A673 (cell line): ENCODE measurements around the gene TBC1D16. TPM values are rescaled to one million over a fixed set of nuclear protein-coding genes. Genes with fewer than 3 reads are reported as not detected.

ENCODE experiments used
- BruUV-seq: library from RNA; stranded (reverse); fragments of 400-500 nt; replicated peaks from 2 replicates; lab custom pipeline; 2021; lab: Mats Ljungman, UMichigan
- CTCF ChIA-PET: fragments of 300-600 bp; sonication (Branson Sonifier 250); formaldehyde crosslinking; loops from one replicate; lab custom pipeline; 2022; ENCODE audit warnings: antibody characterized with exemption; lab: Charles Lee
- POLR2A ChIA-PET: fragments of 300-600 bp; sonication (Branson Sonifier 250); formaldehyde crosslinking; loops from one replicate; lab custom pipeline; 2022; ENCODE audit warnings: antibody characterized with exemption; ENCODE audit not compliant: low non-redundant PET; lab: Charles Lee
- DNase-seq: peaks from one replicate; pipeline ENCODE4 v3.0.0-alpha.2; 2015; ENCODE audit warnings: low spot score
- H3K27ac ChIP-seq: fragments of 200-600 bp; sonication (generic); 2 replicates; pipeline ENCODE4 v1.5.1; 2016; ENCODE audit warnings: mixed run types, low read depth, mild to moderate bottlenecking, mixed read lengths, antibody characterized with exemption, low read length; ENCODE audit not compliant: poor library complexity, severe bottlenecking
- H3K27me3 ChIP-seq: fragments of 200-600 bp; sonication (generic); replicated peaks from 2 replicates; pipeline ENCODE4 v1.6.1; 2017; ENCODE audit warnings: mixed run types, low read depth, mild to moderate bottlenecking, mixed read lengths, antibody characterized with exemption, low read length; ENCODE audit not compliant: insufficient read depth, poor library complexity
- H3K36me3 ChIP-seq: fragments of 200-600 bp; sonication (generic); 2 replicates; pipeline ENCODE4 v1.6.1; 2016; ENCODE audit warnings: mixed run types, mild to moderate bottlenecking, mixed read lengths, antibody characterized with exemption, low read length; ENCODE audit not compliant: insufficient read depth, poor library complexity, severe bottlenecking
- H3K4me1 ChIP-seq: fragments of 200-600 bp; sonication (generic); 2 replicates; pipeline ENCODE4 v1.6.1; 2017; ENCODE audit warnings: mixed run types, mild to moderate bottlenecking, mixed read lengths, antibody characterized with exemption, low read length; ENCODE audit not compliant: insufficient read depth, poor library complexity, severe bottlenecking
- H3K4me3 ChIP-seq: fragments of 200-600 bp; sonication (generic); 2 replicates; pipeline ENCODE4 v1.5.1; 2016; ENCODE audit warnings: low read depth, mixed run types, mild to moderate bottlenecking, mixed read lengths, low read length; ENCODE audit not compliant: poor library complexity, severe bottlenecking
- H3K9me3 ChIP-seq: fragments of 200-600 bp; sonication (generic); 2 replicates; pipeline ENCODE4 v1.6.1; 2016; ENCODE audit warnings: mixed run types, low read depth, mild to moderate bottlenecking, mixed read lengths, antibody characterized with exemption, low read length; ENCODE audit not compliant: poor library complexity, severe bottlenecking
- EZH2 ChIP-seq: fragments of 200-600 bp; sonication (generic); IDR thresholded peaks from 2 replicates; pipeline ENCODE4 v1.6.1; 2017; ENCODE audit warnings: borderline replicate concordance, low read depth, mild to moderate bottlenecking, mixed read lengths, antibody characterized with exemption, low read length; ENCODE audit not compliant: poor library complexity, severe bottlenecking
- intact Hi-C: fragments of 100-400 bp; cut with micrococcal nuclease; formaldehyde crosslinking; loops from one replicate; pipeline ENCODE4 v1.10.0; 2022; ENCODE audit not compliant: unreplicated experiment
- total RNA-seq: library from RNA; stranded (reverse); gene quantifications from 2 replicates; pipeline ENCODE4 v1.2.3, GENCODE V29; 2021
- TF ChIP-seq, protein P1 (sequence below): fragments of 300-800, 200-600 bp; sonication (generic); conservative IDR thresholded peaks from 2 replicates; pipeline ENCODE4 v1.5.1; 2017; ENCODE audit warnings: low read depth, mild to moderate bottlenecking, antibody characterized with exemption, low read length, moderate library complexity, mixed read lengths

TBC1D16 gene
- total RNA-seq, 1 experiment from 2014 or later = 49.1 TPM

DNA sequence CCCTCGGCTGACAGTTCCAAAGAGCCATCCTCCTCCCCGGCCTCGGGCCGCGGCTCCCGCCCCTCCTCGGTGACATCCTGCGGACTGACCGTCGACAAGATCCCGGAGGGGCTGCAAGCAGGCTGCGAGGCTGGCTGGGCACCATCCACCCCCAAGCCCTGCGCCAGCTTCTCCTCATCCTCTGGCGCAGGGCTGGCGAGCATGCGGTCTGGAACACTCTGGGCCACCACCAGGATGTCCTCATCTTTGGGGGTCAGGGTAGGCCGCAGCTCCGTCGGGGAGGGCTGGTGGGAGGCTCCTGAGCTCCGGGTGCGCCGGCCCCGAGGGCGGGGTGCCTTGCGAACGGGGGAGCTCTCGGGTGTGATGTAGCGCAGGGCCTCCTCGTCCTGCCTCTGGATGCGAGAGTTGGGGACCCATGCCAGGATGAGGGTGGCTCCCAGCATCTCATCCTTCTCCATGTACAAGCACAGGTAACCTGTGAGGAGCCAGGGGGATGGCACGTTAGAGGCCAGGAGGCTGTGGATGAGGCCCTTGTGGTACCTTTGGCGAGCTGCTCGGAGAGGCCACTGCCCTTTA lies 25.3 kb downstream of the TBC1D16 start:
- H3K36me3 ChIP-seq = peaks cover 16% of the 10 kb centered on the region
- intact Hi-C loops = no loop called here
- CTCF ChIA-PET = no interaction called here

DNA sequence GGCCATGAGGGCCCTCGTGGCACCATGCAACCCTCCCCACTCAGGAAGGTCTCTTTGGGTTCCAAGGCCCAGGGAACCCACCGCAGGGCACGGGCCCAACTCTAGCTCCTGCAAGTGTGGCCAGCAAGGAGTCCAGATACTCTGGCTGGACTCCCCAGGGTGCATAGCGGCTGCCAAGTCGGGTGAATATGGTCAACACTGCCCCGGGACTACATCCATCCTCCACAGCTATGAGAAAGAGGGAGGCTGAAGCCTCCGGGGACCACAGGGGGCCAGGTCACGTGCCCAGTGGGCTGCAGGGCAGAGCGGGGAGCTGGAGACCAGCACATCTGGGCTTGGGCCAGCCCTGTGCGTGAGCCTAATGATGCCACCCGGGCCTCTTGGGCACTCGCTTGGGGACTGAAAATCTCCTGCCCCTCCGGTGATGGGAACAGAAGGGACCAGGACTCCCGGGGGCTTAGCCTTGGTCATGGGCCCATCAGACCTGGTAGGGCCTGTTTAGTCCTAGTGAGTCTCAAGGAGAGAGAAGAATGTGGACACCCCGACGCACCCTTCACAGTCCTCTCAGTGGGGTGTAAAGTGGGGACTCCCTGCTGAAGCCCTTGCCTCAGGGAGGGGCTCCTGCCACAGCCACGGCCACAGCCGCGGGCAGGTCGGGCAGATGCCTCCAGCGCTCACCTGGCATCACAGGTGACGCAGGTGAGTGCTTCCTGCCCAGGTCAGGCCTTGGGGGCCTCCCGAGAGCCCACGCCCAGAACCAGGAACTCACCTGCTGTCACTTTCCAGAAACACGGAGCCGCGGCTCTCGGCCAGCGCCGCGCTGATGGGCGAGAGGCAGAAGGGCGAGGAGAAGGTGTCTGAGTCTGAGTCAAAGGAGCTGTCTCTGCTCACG lies 26.0 kb downstream of the TBC1D16 start:
- Histone ChIP-seq H3K4me1 (no peaks in the 10 kb centered on the region), H3K9me3 (no peaks in the 10 kb centered on the region), H3K4me3 (no peak overlapping the region), H3K36me3 (peaks cover 16% of the 10 kb centered on the region), H3K27me3 (no peaks in the 10 kb centered on the region), H3K27ac (no peak overlapping the region)
- BruUV-seq = no TSS peak
- CTCF ChIA-PET = no interaction called here
- TF ChIP-seq, protein P1, sequence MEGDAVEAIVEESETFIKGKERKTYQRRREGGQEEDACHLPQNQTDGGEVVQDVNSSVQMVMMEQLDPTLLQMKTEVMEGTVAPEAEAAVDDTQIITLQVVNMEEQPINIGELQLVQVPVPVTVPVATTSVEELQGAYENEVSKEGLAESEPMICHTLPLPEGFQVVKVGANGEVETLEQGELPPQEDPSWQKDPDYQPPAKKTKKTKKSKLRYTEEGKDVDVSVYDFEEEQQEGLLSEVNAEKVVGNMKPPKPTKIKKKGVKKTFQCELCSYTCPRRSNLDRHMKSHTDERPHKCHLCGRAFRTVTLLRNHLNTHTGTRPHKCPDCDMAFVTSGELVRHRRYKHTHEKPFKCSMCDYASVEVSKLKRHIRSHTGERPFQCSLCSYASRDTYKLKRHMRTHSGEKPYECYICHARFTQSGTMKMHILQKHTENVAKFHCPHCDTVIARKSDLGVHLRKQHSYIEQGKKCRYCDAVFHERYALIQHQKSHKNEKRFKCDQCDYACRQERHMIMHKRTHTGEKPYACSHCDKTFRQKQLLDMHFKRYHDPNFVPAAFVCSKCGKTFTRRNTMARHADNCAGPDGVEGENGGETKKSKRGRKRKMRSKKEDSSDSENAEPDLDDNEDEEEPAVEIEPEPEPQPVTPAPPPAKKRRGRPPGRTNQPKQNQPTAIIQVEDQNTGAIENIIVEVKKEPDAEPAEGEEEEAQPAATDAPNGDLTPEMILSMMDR = no peak
- no peak for TF ChIP-seq EZH2
- intact Hi-C loops = no loop called here
- no peak for DNase-seq
- POLR2A ChIA-PET = no interaction called here

More for the DNA sequence above, 25.3 kb downstream of the TBC1D16 start:
- no peaks in the 10 kb centered on the region for H3K27me3 ChIP-seq
- H3K4me3 ChIP-seq = no peak overlapping the region
- no peak for DNase-seq
- TF ChIP-seq, protein P1 = no peak
- TF ChIP-seq EZH2 = no peak
- BruUV-seq = no TSS peak
- no peaks in the 10 kb centered on the region for H3K9me3 ChIP-seq
- H3K4me1 ChIP-seq = no peaks in the 10 kb centered on the region
- POLR2A ChIA-PET = no interaction called here
- no peak overlapping the region for H3K27ac ChIP-seq

DNA sequence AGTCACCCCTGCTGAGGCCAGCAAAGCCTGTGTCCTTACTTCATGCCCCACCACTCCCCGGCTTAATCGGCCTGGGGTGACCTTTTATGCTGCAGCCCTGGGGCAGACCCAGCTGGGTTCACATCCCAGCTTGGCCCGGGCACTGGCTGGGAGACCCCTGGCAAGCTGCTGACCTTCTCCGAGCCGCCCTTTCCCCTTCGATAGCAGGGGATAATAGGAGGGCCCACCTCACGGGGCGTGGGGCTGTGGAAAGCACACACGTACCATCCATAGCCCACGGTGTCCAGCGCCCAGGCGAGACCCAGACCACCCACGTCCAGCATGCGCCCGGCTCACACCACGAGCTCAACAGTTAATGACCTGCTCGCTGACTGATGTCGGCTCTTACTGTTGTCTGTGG lies 26.8 kb downstream of the TBC1D16 start:
- Histone ChIP-seq H3K27ac (no peak overlapping the region), H3K27me3 (no peaks in the 10 kb centered on the region), H3K4me3 (no peak overlapping the region), H3K36me3 (peaks cover 16% of the 10 kb centered on the region), H3K9me3 (no peaks in the 10 kb centered on the region), H3K4me1 (no peaks in the 10 kb centered on the region)
- TF ChIP-seq, protein P1 = no peak
- no peak for TF ChIP-seq EZH2
- DNase-seq = no peak
- CTCF ChIA-PET = interaction anchor here (0.6 to 1.8 kb wide), 6 partner anchors 9 to 174 kb away, joined by 3 to 11 read pairs (median 3); no protein-coding TSS in a partner anchor
- POLR2A ChIA-PET = no interaction called here
- no TSS peak for BruUV-seq
- intact Hi-C loops = no loop called here
